Suprapubic skin (tissue), 4 donors: ENCODE data around the gene TNS3. TPM values are rescaled to one million over a fixed set of nuclear protein-coding genes. Genes with fewer than 3 reads are reported as not detected.

Experiments used
- DNase-seq, 2 donors: peaks; one replicate each; pipeline ENCODE4 v3.0.0-alpha.2; 2019; ENCODE audit warnings: low spot score in 2 of 2
- H3K27ac ChIP-seq: fragments of 200-600 bp; sonication (generic); one replicate; pipeline ENCODE4 v1.5.1; 2019
- H3K27me3 ChIP-seq: fragments of 200-600 bp; sonication (generic); one replicate; pipeline ENCODE4 v1.5.1; 2019
- H3K36me3 ChIP-seq: fragments of 200-600 bp; sonication (generic); one replicate; pipeline ENCODE4 v1.5.1; 2019
- H3K4me1 ChIP-seq: fragments of 200-600 bp; sonication (generic); one replicate; pipeline ENCODE4 v1.5.1; 2019
- H3K4me3 ChIP-seq: fragments of 200-600 bp; sonication (generic); one replicate; pipeline ENCODE4 v1.5.1; 2019; ENCODE audit warnings: mild to moderate bottlenecking
- H3K9me3 ChIP-seq: fragments of 200-600 bp; sonication (generic); one replicate; pipeline ENCODE4 v1.5.1; 2019
- EP300 ChIP-seq: sonication (generic); formaldehyde crosslinking; IDR thresholded peaks from one replicate; pipeline ENCODE4 v1.6.1; 2017; ENCODE audit warnings: antibody characterized with exemption
- POLR2A ChIP-seq, 2 donors: fragments of 450-650 bp; IDR thresholded peaks; one replicate each; pipeline ENCODE4 v1.6.1; 2017; ENCODE audit warnings: antibody characterized with exemption in 2 of 2, mild to moderate bottlenecking in 2 of 2, moderate library complexity in 2 of 2
- POLR2AphosphoS5 ChIP-seq, 3 donors: sonication (generic); formaldehyde crosslinking; IDR thresholded peaks; one replicate each; pipeline ENCODE4 v1.6.1; 2017; ENCODE audit warnings: antibody characterized with exemption in 3 of 3
- WGBS: methylation state at CpG from one replicate; pipeline ENCODE4 v1.1.5; 2018; 5-methylcytosine and 5-hydroxymethylcytosine counted together
- total RNA-seq, 4 donors: library from RNA; depleted of rRNA; stranded (reverse); fragments of >200 nt; gene quantifications; one replicate each; pipeline ENCODE4 v1.1.0, GENCODE V29; 2016
- TF ChIP-seq, protein P1 (sequence below), 2 donors: fragments of 200-600 bp in 1 of 2; fragments of 450-650 bp in 1 of 2; sonication (generic) in 1 of 2; IDR thresholded peaks; one replicate each; pipeline ENCODE4 v1.5.1; 2016 to 2019; ENCODE audit warnings: antibody characterized with exemption in 2 of 2, mild to moderate bottlenecking in 1 of 2, moderate library complexity in 1 of 2

TNS3 gene
- total RNA-seq, 4 donors from 2014 or later: 14.3 to 53.0 (median 31.9) TPM

DNA sequence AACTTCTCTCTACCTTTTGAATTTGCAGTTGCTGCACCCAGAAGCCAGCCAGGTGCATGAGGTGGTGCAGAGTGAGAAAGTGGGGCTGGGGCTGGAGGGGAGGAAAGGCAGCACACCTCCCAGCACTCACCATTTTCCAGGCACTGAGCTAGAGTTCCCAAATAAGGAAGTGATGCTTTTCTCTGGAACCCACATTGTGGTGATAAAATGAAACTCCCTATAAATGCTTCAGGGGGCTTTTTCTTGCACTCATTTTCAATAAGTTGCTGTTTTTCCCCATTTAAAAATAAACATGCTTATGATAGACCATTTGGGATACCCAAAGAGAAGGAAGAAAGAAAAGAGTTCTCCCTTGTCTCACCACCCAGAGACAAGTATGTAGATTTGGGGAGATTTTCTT, 42.8 kb upstream of the TNS3 start:
- H3K4me1 ChIP-seq: peaks cover 12% of the 10 kb centered on the region
- no peaks in the 10 kb centered on the region for H3K27me3 ChIP-seq
- H3K9me3 ChIP-seq: no peaks in the 10 kb centered on the region
- DNase-seq: no peak
- no peak overlapping the region for H3K4me3 ChIP-seq
- H3K36me3 ChIP-seq: no peaks in the 10 kb centered on the region
- no peak overlapping the region for H3K27ac ChIP-seq
- TF ChIP-seq POLR2AphosphoS5 (IDR thresholded peaks at IDR 0.05): no peak
- no peak for TF ChIP-seq EP300
- TF ChIP-seq, protein P1, sequence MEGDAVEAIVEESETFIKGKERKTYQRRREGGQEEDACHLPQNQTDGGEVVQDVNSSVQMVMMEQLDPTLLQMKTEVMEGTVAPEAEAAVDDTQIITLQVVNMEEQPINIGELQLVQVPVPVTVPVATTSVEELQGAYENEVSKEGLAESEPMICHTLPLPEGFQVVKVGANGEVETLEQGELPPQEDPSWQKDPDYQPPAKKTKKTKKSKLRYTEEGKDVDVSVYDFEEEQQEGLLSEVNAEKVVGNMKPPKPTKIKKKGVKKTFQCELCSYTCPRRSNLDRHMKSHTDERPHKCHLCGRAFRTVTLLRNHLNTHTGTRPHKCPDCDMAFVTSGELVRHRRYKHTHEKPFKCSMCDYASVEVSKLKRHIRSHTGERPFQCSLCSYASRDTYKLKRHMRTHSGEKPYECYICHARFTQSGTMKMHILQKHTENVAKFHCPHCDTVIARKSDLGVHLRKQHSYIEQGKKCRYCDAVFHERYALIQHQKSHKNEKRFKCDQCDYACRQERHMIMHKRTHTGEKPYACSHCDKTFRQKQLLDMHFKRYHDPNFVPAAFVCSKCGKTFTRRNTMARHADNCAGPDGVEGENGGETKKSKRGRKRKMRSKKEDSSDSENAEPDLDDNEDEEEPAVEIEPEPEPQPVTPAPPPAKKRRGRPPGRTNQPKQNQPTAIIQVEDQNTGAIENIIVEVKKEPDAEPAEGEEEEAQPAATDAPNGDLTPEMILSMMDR (IDR thresholded peaks at IDR 0.05): no peak
- TF ChIP-seq POLR2A (IDR thresholded peaks at IDR 0.05): no peak

DNA sequence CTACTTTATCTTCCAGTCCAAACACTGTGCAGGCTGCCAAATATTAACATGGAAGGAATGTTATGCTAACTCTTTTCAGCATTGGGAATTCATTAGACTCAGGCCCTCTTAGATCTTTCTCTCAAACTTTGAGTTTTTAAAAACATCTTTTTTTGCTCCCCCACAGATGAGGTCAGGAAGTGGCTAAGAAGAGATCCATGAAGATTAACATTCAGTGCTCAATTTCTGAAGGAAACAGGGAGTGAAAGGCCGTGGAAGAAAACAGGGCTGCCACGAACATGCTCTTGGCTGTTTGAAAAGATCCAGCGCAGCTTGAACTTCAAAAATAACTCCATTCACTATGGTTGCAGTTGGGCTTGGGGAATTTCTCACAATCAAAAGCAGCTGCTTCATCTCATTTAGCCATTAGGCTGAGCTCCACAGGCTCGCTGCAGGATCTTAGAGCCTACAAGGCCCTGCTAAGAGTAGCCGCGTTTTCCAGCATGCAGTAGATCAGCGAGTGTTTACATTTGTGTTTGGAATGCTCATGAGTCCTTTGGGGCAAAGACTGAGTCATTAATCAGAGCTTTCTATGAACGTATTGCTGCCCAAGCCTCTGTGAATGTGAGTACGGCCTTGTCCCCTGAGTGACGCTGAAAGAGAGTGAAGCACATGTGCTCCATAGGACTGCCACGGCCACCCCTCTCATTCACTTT, 41.2 kb upstream of the TNS3 start:
- no peak overlapping the region for H3K4me3 ChIP-seq
- H3K4me1 ChIP-seq: peaks cover 12% of the 10 kb centered on the region
- WGBS: 64% methylated on average over 11 of the region's 11 CpGs
- H3K36me3 ChIP-seq: no peaks in the 10 kb centered on the region
- TF ChIP-seq POLR2AphosphoS5 (IDR thresholded peaks at IDR 0.05) (no peak), POLR2A (IDR thresholded peaks at IDR 0.05) (no peak), EP300 (no peak)
- DNase-seq: no peak
- no peaks in the 10 kb centered on the region for H3K27me3 ChIP-seq
- H3K27ac ChIP-seq: peak overlapping the region; percentile 43
- no peaks in the 10 kb centered on the region for H3K9me3 ChIP-seq

DNA sequence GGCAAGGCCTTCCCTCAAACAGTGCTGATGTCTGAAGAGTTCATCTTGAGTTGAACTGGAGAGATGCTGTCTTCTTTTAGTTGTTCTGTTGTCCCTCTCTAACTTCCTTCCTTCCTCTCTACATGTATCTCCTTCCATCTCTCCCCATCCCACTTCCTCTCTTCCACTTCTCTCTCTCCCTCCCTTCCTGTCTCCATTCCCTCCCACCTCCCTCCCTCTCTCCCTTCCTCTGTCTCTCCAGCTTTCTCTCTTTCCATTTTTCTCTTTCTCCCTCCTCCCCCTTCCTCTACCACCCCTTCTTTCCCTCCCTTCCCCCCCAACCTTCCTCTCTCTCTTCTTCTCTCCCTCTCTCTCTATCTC, 40.7 kb upstream of the TNS3 start:
- TF ChIP-seq EP300 (no peak), POLR2AphosphoS5 (IDR thresholded peaks at IDR 0.05) (no peak), POLR2A (IDR thresholded peaks at IDR 0.05) (no peak)
- TF ChIP-seq, protein P1 (IDR thresholded peaks at IDR 0.05): no peak
- H3K9me3 ChIP-seq: no peaks in the 10 kb centered on the region
- no peaks in the 10 kb centered on the region for H3K36me3 ChIP-seq
- peaks cover 12% of the 10 kb centered on the region for H3K4me1 ChIP-seq
- H3K27ac ChIP-seq: peak overlapping the region; percentile 43
- no peak for DNase-seq
- H3K27me3 ChIP-seq: no peaks in the 10 kb centered on the region
- no peak overlapping the region for H3K4me3 ChIP-seq

DNA sequence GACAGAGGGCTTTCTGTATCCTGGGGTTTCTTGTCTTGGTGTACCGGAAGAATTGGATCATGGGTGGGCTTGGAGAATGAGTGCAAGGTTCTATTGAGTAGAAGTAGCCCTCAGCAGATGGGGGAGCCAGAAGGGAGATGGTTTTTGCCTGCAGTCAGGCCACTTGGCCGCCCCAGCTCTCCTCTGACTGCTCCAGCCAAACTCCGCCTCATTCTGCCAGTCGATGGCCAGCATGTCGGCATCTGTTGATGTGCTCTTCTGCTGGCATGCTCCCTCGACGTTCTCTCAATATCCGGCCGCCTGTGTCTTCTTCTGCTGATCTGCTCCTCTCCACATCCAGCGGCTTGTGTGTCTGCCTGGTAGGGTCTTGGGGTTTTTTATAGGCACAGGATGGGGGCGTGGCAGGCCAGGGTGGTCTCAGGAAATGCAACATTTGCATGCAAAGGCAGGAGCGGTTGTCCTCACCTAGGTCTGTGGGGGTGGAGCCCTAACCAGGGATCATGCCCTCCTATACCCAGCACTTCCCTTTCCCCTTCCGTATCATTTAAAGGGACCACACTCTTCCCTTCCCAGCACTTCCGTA, 40.2 kb upstream of the TNS3 start:
- no peaks in the 10 kb centered on the region for H3K27me3 ChIP-seq

DNA sequence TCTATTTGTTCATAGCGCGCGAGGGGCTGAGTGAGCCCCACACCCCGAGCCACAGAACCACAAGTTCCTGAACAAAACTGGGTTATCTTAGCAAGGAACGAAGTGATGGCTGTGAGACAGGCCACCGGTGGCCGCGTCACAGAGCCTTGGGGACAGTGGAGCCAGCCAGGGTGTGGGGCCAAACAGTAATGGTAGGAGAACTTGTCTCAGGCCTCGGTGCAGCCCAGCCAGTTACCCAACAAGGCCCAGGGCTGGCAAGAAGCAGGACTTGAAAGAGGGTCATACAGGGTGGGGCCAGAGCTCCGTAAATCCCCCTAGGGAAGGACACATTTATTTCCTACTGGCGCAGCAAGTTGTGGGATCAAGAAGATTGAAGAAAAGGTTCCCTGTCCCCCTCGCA, 39.4 kb upstream of the TNS3 start:
- H3K27ac ChIP-seq: no peak overlapping the region
- H3K36me3 ChIP-seq: no peaks in the 10 kb centered on the region
- H3K4me3 ChIP-seq: no peak overlapping the region
- TF ChIP-seq, protein P1 (IDR thresholded peaks at IDR 0.05): no peak
- TF ChIP-seq POLR2A (IDR thresholded peaks at IDR 0.05) (no peak), POLR2AphosphoS5 (IDR thresholded peaks at IDR 0.05) (no peak), EP300 (no peak)
- WGBS: 86% methylated on average over 6 of the region's 12 CpGs
- no peaks in the 10 kb centered on the region for H3K9me3 ChIP-seq
- no peaks in the 10 kb centered on the region for H3K27me3 ChIP-seq
- DNase-seq: no peak
- H3K4me1 ChIP-seq: peaks cover 12% of the 10 kb centered on the region

More for the DNA sequence above, 40.2 kb upstream of the TNS3 start:
- no peak overlapping the region for H3K4me3 ChIP-seq
- H3K9me3 ChIP-seq: no peaks in the 10 kb centered on the region
- peak overlapping the region; percentile 43 for H3K27ac ChIP-seq
- H3K36me3 ChIP-seq: no peaks in the 10 kb centered on the region
- no peak for DNase-seq
- TF ChIP-seq POLR2AphosphoS5 (IDR thresholded peaks at IDR 0.05) (no peak), EP300 (no peak), POLR2A (IDR thresholded peaks at IDR 0.05) (no peak)
- TF ChIP-seq, protein P1 (IDR thresholded peaks at IDR 0.05): no peak
- H3K4me1 ChIP-seq: peaks cover 12% of the 10 kb centered on the region
- WGBS: 77% methylated on average over 14 of the region's 14 CpGs
